ENCODE results near the gene WNT7A. TPM values are rescaled to one million over a fixed set of nuclear protein-coding genes. Genes with fewer than 3 reads are reported as not detected.

WNT7A gene
- 0.13 to 0.19 TPM (median 0.18 TPM) in 5 replicates for total RNA-seq (2022; extraction: Qiagen RNA extraction)

GRCh38 chr3:13879946-13880810, at the start of gene WNT7A:
Gene WNT7A (minus strand): TSS chr3:13880071. CDS start chr3:13879816, 255 bp downstream.

Other genes starting within 250 kb of the WNT7A start
- gene CHCHD4, start 244.8 kb upstream of the WNT7A start, total RNA-seq (2022; extraction: Qiagen RNA extraction) = 36.6 to 42.3 TPM (median 38.6 TPM) in 5 replicates
- gene TMEM43, start 245.0 kb upstream of the WNT7A start, total RNA-seq (2022; extraction: Qiagen RNA extraction) = 79.5 to 91.2 TPM (median 86.5 TPM) in 5 replicates

All from A549 treated with CORT108297 at 1 μM for 4 hours (cell line).